Ishikawa (cell line): Measurements from ENCODE around the gene PCDH20.

Source experiments
- CEBPB ChIP-seq: IDR thresholded peaks from 2 replicates; pipeline ENCODE4 v1.6.1; 2012
- CREB1 ChIP-seq: IDR thresholded peaks from 2 replicates; pipeline ENCODE4 v1.6.1; 2012; ENCODE audit warnings: low read depth
- EGR1 ChIP-seq: IDR thresholded peaks from 2 replicates; pipeline ENCODE4 v1.6.1; 2012
- EP300 ChIP-seq: IDR thresholded peaks from 2 replicates; pipeline ENCODE4 v1.6.1; 2012; ENCODE audit warnings: borderline replicate concordance
- FOXM1 ChIP-seq: IDR thresholded peaks from 2 replicates; pipeline ENCODE4 v1.6.1; 2012; ENCODE audit warnings: low read depth, borderline replicate concordance
- MAX ChIP-seq: IDR thresholded peaks from 2 replicates; pipeline ENCODE4 v1.6.1; 2012
- NFIC ChIP-seq: IDR thresholded peaks from 2 replicates; pipeline ENCODE4 v1.6.1; 2012
- RAD21 ChIP-seq: IDR thresholded peaks from 2 replicates; pipeline ENCODE4 v1.6.1; 2012; ENCODE audit warnings: low read depth
- TAF1 ChIP-seq: IDR thresholded peaks from 2 replicates; pipeline ENCODE4 v1.6.1; 2012; ENCODE audit warnings: low read depth, mild to moderate bottlenecking
- TCF12 ChIP-seq: IDR thresholded peaks from 2 replicates; pipeline ENCODE4 v1.6.1; 2012; ENCODE audit warnings: low read depth
- TEAD4 ChIP-seq: IDR thresholded peaks from 2 replicates; pipeline ENCODE4 v1.6.1; 2012
- YY1 ChIP-seq: IDR thresholded peaks from 2 replicates; pipeline ENCODE4 v1.6.1; 2012; ENCODE audit warnings: low read depth
- ZBTB7A ChIP-seq: IDR thresholded peaks from 2 replicates; pipeline ENCODE4 v1.6.1; 2012; ENCODE audit warnings: low read depth
- TF ChIP-seq, protein P1 (sequence below): IDR thresholded peaks from 2 replicates; pipeline ENCODE4 v1.6.1; 2012; ENCODE audit warnings: low read depth, mild to moderate bottlenecking
- TF ChIP-seq, protein P2 (sequence below): IDR thresholded peaks from 2 replicates; pipeline ENCODE4 v1.6.1; 2012

The PCDH20 gene

GRCh38 chr13:61410266-61410665 is 5.4 kb downstream of the PCDH20 start:
- TF ChIP-seq EGR1, result no peak
- TF ChIP-seq CREB1, result no peak
- no peak for TF ChIP-seq YY1
- no peak for TF ChIP-seq NFIC
- TF ChIP-seq TAF1, result no peak
- no peak for TF ChIP-seq TCF12
- TF ChIP-seq, protein P1, sequence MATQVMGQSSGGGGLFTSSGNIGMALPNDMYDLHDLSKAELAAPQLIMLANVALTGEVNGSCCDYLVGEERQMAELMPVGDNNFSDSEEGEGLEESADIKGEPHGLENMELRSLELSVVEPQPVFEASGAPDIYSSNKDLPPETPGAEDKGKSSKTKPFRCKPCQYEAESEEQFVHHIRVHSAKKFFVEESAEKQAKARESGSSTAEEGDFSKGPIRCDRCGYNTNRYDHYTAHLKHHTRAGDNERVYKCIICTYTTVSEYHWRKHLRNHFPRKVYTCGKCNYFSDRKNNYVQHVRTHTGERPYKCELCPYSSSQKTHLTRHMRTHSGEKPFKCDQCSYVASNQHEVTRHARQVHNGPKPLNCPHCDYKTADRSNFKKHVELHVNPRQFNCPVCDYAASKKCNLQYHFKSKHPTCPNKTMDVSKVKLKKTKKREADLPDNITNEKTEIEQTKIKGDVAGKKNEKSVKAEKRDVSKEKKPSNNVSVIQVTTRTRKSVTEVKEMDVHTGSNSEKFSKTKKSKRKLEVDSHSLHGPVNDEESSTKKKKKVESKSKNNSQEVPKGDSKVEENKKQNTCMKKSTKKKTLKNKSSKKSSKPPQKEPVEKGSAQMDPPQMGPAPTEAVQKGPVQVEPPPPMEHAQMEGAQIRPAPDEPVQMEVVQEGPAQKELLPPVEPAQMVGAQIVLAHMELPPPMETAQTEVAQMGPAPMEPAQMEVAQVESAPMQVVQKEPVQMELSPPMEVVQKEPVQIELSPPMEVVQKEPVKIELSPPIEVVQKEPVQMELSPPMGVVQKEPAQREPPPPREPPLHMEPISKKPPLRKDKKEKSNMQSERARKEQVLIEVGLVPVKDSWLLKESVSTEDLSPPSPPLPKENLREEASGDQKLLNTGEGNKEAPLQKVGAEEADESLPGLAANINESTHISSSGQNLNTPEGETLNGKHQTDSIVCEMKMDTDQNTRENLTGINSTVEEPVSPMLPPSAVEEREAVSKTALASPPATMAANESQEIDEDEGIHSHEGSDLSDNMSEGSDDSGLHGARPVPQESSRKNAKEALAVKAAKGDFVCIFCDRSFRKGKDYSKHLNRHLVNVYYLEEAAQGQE, result no peak
- TF ChIP-seq ZBTB7A, result no peak

GRCh38 chr13:61408571-61408970 is 7.1 kb downstream of the PCDH20 start:
- TF ChIP-seq, protein P1, result no peak

- no peak for TF ChIP-seq MAX
- no peak for TF ChIP-seq RAD21
- no peak for TF ChIP-seq CEBPB
- TF ChIP-seq NFIC, result no peak
- TF ChIP-seq YY1, result no peak
- TF ChIP-seq FOXM1, result no peak
- TF ChIP-seq TAF1, result no peak
- TF ChIP-seq EP300, result no peak
- no peak for TF ChIP-seq TCF12
- TF ChIP-seq CREB1, result no peak
Observed at GRCh38 chr13:61406275-61406674, 9.4 kb downstream of the PCDH20 start.

GRCh38 chr13:61396121-61396520 is 19.5 kb downstream of the PCDH20 start:
- TF ChIP-seq RAD21 (no peak), TCF12 (no peak), CEBPB (no peak), NFIC (no peak), MAX (no peak), EP300 (no peak), CREB1 (no peak), FOXM1 (no peak), EGR1 (no peak)
- TF ChIP-seq, protein P2, sequence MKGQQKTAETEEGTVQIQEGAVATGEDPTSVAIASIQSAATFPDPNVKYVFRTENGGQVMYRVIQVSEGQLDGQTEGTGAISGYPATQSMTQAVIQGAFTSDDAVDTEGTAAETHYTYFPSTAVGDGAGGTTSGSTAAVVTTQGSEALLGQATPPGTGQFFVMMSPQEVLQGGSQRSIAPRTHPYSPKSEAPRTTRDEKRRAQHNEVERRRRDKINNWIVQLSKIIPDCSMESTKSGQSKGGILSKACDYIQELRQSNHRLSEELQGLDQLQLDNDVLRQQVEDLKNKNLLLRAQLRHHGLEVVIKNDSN, result no peak

GRCh38 chr13:61391426-61391825 is 24.2 kb downstream of the PCDH20 start:
- TF ChIP-seq CEBPB (no peak), EGR1 (no peak), ZBTB7A (no peak), MAX (no peak), YY1 (no peak), EP300 (no peak), NFIC (no peak)
- TF ChIP-seq, protein P2, result no peak

GRCh38 chr13:61387694-61388093 is 28.0 kb downstream of the PCDH20 start:
- TF ChIP-seq NFIC (no peak), TAF1 (no peak), RAD21 (no peak), TEAD4 (no peak), EGR1 (no peak), ZBTB7A (no peak), YY1 (no peak), MAX (no peak), EP300 (no peak), CREB1 (no peak), CEBPB (no peak), FOXM1 (no peak), TCF12 (no peak)
- TF ChIP-seq, protein P2, result no peak
- TF ChIP-seq, protein P1, result no peak
